Measurements from ENCODE around the gene RGS17. TPM values are rescaled to one million over a fixed set of nuclear protein-coding genes. Genes with fewer than 3 reads are reported as not detected.

Gene RGS17
- total and polyA plus RNA-seq, 2 of the 13 experiments (the other 11 are each of a cell fraction or from before 2014, with no cell fraction given), result 0.04 TPM; not detected in 1

- TF ChIP-seq MLXIP (CRISPR knock-in tag; IDR thresholded peaks at IDR 0.05; ENCODE audit: borderline replicate concordance) (peak; percentile 8; the same call in 1 of the 2 replicates), CEBPB (IDR thresholded peaks at IDR 0.05; ENCODE audit: borderline replicate concordance, low read depth, low read length) (no peak), ZNF251 (CRISPR knock-in tag; IDR thresholded peaks at IDR 0.05) (no peak), ISL2 (CRISPR knock-in tag; IDR thresholded peaks at IDR 0.05) (peak; percentile 52), ZNF512 (CRISPR knock-in tag; IDR thresholded peaks at IDR 0.05) (no peak), ISX (CRISPR knock-in tag; conservative IDR thresholded peaks at IDR 0.05) (no peak), IRX3 (CRISPR knock-in tag; IDR thresholded peaks at IDR 0.05; ENCODE audit: borderline replicate concordance, low read depth) (no peak), ARNT (IDR thresholded peaks at IDR 0.05) (no peak), ZBTB7B (CRISPR knock-in tag; IDR thresholded peaks at IDR 0.05) (no peak; the same call in 1 of the 2 replicates), ZNF562 (CRISPR knock-in tag; IDR thresholded peaks at IDR 0.05; ENCODE audit: borderline replicate concordance) (no peak), ETV6 (CRISPR knock-in tag; conservative IDR thresholded peaks at IDR 0.05) (no peak), MIXL1 (CRISPR knock-in tag; IDR thresholded peaks at IDR 0.05) (no peak), RARA (CRISPR knock-in tag; IDR thresholded peaks at IDR 0.05) (no peak), SIN3B (IDR thresholded peaks at IDR 0.05; ENCODE audit: low read length) (no peak)
- TF ChIP-seq, protein P1, sequence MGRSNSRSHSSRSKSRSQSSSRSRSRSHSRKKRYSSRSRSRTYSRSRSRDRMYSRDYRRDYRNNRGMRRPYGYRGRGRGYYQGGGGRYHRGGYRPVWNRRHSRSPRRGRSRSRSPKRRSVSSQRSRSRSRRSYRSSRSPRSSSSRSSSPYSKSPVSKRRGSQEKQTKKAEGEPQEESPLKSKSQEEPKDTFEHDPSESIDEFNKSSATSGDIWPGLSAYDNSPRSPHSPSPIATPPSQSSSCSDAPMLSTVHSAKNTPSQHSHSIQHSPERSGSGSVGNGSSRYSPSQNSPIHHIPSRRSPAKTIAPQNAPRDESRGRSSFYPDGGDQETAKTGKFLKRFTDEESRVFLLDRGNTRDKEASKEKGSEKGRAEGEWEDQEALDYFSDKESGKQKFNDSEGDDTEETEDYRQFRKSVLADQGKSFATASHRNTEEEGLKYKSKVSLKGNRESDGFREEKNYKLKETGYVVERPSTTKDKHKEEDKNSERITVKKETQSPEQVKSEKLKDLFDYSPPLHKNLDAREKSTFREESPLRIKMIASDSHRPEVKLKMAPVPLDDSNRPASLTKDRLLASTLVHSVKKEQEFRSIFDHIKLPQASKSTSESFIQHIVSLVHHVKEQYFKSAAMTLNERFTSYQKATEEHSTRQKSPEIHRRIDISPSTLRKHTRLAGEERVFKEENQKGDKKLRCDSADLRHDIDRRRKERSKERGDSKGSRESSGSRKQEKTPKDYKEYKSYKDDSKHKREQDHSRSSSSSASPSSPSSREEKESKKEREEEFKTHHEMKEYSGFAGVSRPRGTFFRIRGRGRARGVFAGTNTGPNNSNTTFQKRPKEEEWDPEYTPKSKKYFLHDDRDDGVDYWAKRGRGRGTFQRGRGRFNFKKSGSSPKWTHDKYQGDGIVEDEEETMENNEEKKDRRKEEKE (IDR thresholded peaks at IDR 0.05), result no peak
- TF ChIP-seq, protein P2, sequence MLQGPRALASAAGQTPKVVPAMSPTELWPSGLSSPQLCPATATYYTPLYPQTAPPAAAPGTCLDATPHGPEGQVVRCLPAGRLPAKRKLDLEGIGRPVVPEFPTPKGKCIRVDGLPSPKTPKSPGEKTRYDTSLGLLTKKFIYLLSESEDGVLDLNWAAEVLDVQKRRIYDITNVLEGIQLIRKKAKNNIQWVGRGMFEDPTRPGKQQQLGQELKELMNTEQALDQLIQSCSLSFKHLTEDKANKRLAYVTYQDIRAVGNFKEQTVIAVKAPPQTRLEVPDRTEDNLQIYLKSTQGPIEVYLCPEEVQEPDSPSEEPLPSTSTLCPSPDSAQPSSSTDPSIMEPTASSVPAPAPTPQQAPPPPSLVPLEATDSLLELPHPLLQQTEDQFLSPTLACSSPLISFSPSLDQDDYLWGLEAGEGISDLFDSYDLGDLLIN (CRISPR knock-in tag; IDR thresholded peaks at IDR 0.05; ENCODE audit: borderline replicate concordance), result no peak
- TF ChIP-seq, protein P3, sequence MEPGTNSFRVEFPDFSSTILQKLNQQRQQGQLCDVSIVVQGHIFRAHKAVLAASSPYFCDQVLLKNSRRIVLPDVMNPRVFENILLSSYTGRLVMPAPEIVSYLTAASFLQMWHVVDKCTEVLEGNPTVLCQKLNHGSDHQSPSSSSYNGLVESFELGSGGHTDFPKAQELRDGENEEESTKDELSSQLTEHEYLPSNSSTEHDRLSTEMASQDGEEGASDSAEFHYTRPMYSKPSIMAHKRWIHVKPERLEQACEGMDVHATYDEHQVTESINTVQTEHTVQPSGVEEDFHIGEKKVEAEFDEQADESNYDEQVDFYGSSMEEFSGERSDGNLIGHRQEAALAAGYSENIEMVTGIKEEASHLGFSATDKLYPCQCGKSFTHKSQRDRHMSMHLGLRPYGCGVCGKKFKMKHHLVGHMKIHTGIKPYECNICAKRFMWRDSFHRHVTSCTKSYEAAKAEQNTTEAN (CRISPR knock-in tag; conservative IDR thresholded peaks at IDR 0.05), result no peak
- TF ChIP-seq, protein P4, sequence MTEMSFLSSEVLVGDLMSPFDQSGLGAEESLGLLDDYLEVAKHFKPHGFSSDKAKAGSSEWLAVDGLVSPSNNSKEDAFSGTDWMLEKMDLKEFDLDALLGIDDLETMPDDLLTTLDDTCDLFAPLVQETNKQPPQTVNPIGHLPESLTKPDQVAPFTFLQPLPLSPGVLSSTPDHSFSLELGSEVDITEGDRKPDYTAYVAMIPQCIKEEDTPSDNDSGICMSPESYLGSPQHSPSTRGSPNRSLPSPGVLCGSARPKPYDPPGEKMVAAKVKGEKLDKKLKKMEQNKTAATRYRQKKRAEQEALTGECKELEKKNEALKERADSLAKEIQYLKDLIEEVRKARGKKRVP (CRISPR knock-in tag; IDR thresholded peaks at IDR 0.05), result 0 out of 4 replicates have a peak, but pooled peaks of 1 of the 2 experiments have one; percentile 21
These were observed 147.2 kb downstream of the RGS17 start (continued) for GRCh38 chr6:152983637-152984512.
